ENCODE results near the gene MRPS18B.
"Not testable (repeated sequence)": the region's sequence is repeated elsewhere in the genome, so short reads cannot be mapped to it uniquely, and the experiment has no call there.

The MRPS18B gene

GRCh38 chr6:30590509-30590908 is 27.1 kb upstream of the MRPS18B start:
- Histone ChIP-seq H3K9me3 (ENCODE audit: control insufficient read depth, low read length) (no peaks in the 10 kb centered on the region), H3K4me1 (ENCODE audit: control insufficient read depth, insufficient read depth, low read length, poor library complexity, severe bottlenecking) (no peaks in the 10 kb centered on the region), H3K4me3 (ENCODE audit: extremely low read depth, insufficient read depth, low read length, poor library complexity, severe bottlenecking) (no peak overlapping the region), H3K27ac (ENCODE audit: low read depth, low read length, severe bottlenecking) (no peak overlapping the region), H3K36me3 (ENCODE audit: control insufficient read depth, insufficient read depth, low read length) (peaks cover 83% of the 10 kb centered on the region)
- WGBS, 2 experiments (ENCODE audit: insufficient coverage in 2 of 2), result 93 to 97% methylated on average over 5 to 8 of the region's 8 CpGs

GRCh38 chr6:30591008-30591407 is 26.6 kb upstream of the MRPS18B start:
- no peaks in the 10 kb centered on the region for H3K4me1 ChIP-seq (ENCODE audit: control insufficient read depth, insufficient read depth, low read length, poor library complexity, severe bottlenecking)
- peaks cover 78% of the 10 kb centered on the region for H3K36me3 ChIP-seq (ENCODE audit: control insufficient read depth, insufficient read depth, low read length)
- no CpG with 5 or more reads among the region's 1 CpG for WGBS, 2 experiments (ENCODE audit: insufficient coverage in 2 of 2)
- H3K9me3 ChIP-seq (ENCODE audit: control insufficient read depth, low read length), result no peaks in the 10 kb centered on the region
- no peak overlapping the region for H3K27ac ChIP-seq (ENCODE audit: low read depth, low read length, severe bottlenecking)
- H3K4me3 ChIP-seq (ENCODE audit: extremely low read depth, insufficient read depth, low read length, poor library complexity, severe bottlenecking), result no peak overlapping the region

GRCh38 chr6:30592287-30592686 is 25.4 kb upstream of the MRPS18B start:
- Histone ChIP-seq H3K36me3 (ENCODE audit: control insufficient read depth, insufficient read depth, low read length) (peaks cover 70% of the 10 kb centered on the region), H3K4me1 (ENCODE audit: control insufficient read depth, insufficient read depth, low read length, poor library complexity, severe bottlenecking) (no peaks in the 10 kb centered on the region), H3K27ac (ENCODE audit: low read depth, low read length, severe bottlenecking) (no peak overlapping the region), H3K9me3 (ENCODE audit: control insufficient read depth, low read length) (no peaks in the 10 kb centered on the region), H3K4me3 (ENCODE audit: extremely low read depth, insufficient read depth, low read length, poor library complexity, severe bottlenecking) (no peak overlapping the region)
- no CpG with 5 or more reads among the region's 1 CpG for WGBS, 2 experiments (ENCODE audit: insufficient coverage in 2 of 2)

GRCh38 chr6:30597315-30598144 is 20.1 kb upstream of the MRPS18B start:
- not testable (repeated sequence) for H3K4me3 ChIP-seq (ENCODE audit: extremely low read depth, insufficient read depth, low read length, poor library complexity, severe bottlenecking); H3K4me1 ChIP-seq (ENCODE audit: control insufficient read depth, insufficient read depth, low read length, poor library complexity, severe bottlenecking); H3K9me3 ChIP-seq (ENCODE audit: control insufficient read depth, low read length); H3K27ac ChIP-seq (ENCODE audit: low read depth, low read length, severe bottlenecking)
- H3K36me3 ChIP-seq (ENCODE audit: control insufficient read depth, insufficient read depth, low read length), result peaks cover 49% of the 10 kb centered on the region
- WGBS, 2 experiments (ENCODE audit: insufficient coverage in 2 of 2), result 69 to 84% methylated on average over 5 to 11 of the region's 15 CpGs

GRCh38 chr6:30598912-30599624 is 18.6 kb upstream of the MRPS18B start:
- WGBS, 2 experiments (ENCODE audit: insufficient coverage in 2 of 2), result 95% methylated on average over 10 of the region's 12 CpGs
- no peak overlapping the region for H3K4me3 ChIP-seq (ENCODE audit: extremely low read depth, insufficient read depth, low read length, poor library complexity, severe bottlenecking)
- H3K27ac ChIP-seq (ENCODE audit: low read depth, low read length, severe bottlenecking), result peak overlapping the region; percentile 50
- H3K4me1 ChIP-seq (ENCODE audit: control insufficient read depth, insufficient read depth, low read length, poor library complexity, severe bottlenecking), result no peaks in the 10 kb centered on the region
- H3K36me3 ChIP-seq (ENCODE audit: control insufficient read depth, insufficient read depth, low read length), result peaks cover 57% of the 10 kb centered on the region
- no peaks in the 10 kb centered on the region for H3K9me3 ChIP-seq (ENCODE audit: control insufficient read depth, low read length)

- 92 to 97% methylated on average over 11 to 13 of the region's 13 CpGs for WGBS, 2 experiments (ENCODE audit: insufficient coverage in 2 of 2)
Observed at GRCh38 chr6:30599625-30600324, 17.9 kb upstream of the MRPS18B start.

GRCh38 chr6:30600451-30600961 is 17.1 kb upstream of the MRPS18B start:
- peak overlapping the region; percentile 3 for H3K27ac ChIP-seq (ENCODE audit: low read depth, low read length, severe bottlenecking)
- WGBS, 2 experiments (ENCODE audit: insufficient coverage in 2 of 2), result 98 to 100% methylated on average over 10 of the region's 10 CpGs
- H3K9me3 ChIP-seq (ENCODE audit: control insufficient read depth, low read length), result no peaks in the 10 kb centered on the region
- H3K4me3 ChIP-seq (ENCODE audit: extremely low read depth, insufficient read depth, low read length, poor library complexity, severe bottlenecking), result no peak overlapping the region
- peaks cover 64% of the 10 kb centered on the region for H3K36me3 ChIP-seq (ENCODE audit: control insufficient read depth, insufficient read depth, low read length)
- H3K4me1 ChIP-seq (ENCODE audit: control insufficient read depth, insufficient read depth, low read length, poor library complexity, severe bottlenecking), result no peaks in the 10 kb centered on the region

More at GRCh38 chr6:30599625-30600324, 17.9 kb upstream of the MRPS18B start:
- peak overlapping the region; percentile 50 for H3K27ac ChIP-seq (ENCODE audit: low read depth, low read length, severe bottlenecking)
- peaks cover 57% of the 10 kb centered on the region for H3K36me3 ChIP-seq (ENCODE audit: control insufficient read depth, insufficient read depth, low read length)
- no peaks in the 10 kb centered on the region for H3K9me3 ChIP-seq (ENCODE audit: control insufficient read depth, low read length)
- H3K4me1 ChIP-seq (ENCODE audit: control insufficient read depth, insufficient read depth, low read length, poor library complexity, severe bottlenecking), result no peaks in the 10 kb centered on the region
- no peak overlapping the region for H3K4me3 ChIP-seq (ENCODE audit: extremely low read depth, insufficient read depth, low read length, poor library complexity, severe bottlenecking)

- WGBS, 2 experiments (ENCODE audit: insufficient coverage in 2 of 2), result 99 to 100% methylated on average over 6 of the region's 6 CpGs
- H3K4me1 ChIP-seq (ENCODE audit: control insufficient read depth, insufficient read depth, low read length, poor library complexity, severe bottlenecking), result no peaks in the 10 kb centered on the region
- H3K9me3 ChIP-seq (ENCODE audit: control insufficient read depth, low read length), result no peaks in the 10 kb centered on the region
- no peak overlapping the region for H3K4me3 ChIP-seq (ENCODE audit: extremely low read depth, insufficient read depth, low read length, poor library complexity, severe bottlenecking)
- peaks cover 74% of the 10 kb centered on the region for H3K36me3 ChIP-seq (ENCODE audit: control insufficient read depth, insufficient read depth, low read length)
- peak overlapping the region; percentile 23 for H3K27ac ChIP-seq (ENCODE audit: low read depth, low read length, severe bottlenecking)
Observed at GRCh38 chr6:30601436-30601814, 16.2 kb upstream of the MRPS18B start.

- peaks cover 77% of the 10 kb centered on the region for H3K36me3 ChIP-seq (ENCODE audit: control insufficient read depth, insufficient read depth, low read length)
- H3K27ac ChIP-seq (ENCODE audit: low read depth, low read length, severe bottlenecking), result no peak overlapping the region
- no peak overlapping the region for H3K4me3 ChIP-seq (ENCODE audit: extremely low read depth, insufficient read depth, low read length, poor library complexity, severe bottlenecking)
- H3K4me1 ChIP-seq (ENCODE audit: control insufficient read depth, insufficient read depth, low read length, poor library complexity, severe bottlenecking), result no peaks in the 10 kb centered on the region
- 95 to 98% methylated on average over 24 to 26 of the region's 39 CpGs for WGBS, 2 experiments (ENCODE audit: insufficient coverage in 2 of 2)
- no peaks in the 10 kb centered on the region for H3K9me3 ChIP-seq (ENCODE audit: control insufficient read depth, low read length)
Observed at GRCh38 chr6:30601815-30602641, 15.6 kb upstream of the MRPS18B start.

- no peak overlapping the region for H3K27ac ChIP-seq (ENCODE audit: low read depth, low read length, severe bottlenecking)
- WGBS, 2 experiments (ENCODE audit: insufficient coverage in 2 of 2), result 96 to 97% methylated on average over 10 to 13 of the region's 13 CpGs
- no peaks in the 10 kb centered on the region for H3K4me1 ChIP-seq (ENCODE audit: control insufficient read depth, insufficient read depth, low read length, poor library complexity, severe bottlenecking)
- no peak overlapping the region for H3K4me3 ChIP-seq (ENCODE audit: extremely low read depth, insufficient read depth, low read length, poor library complexity, severe bottlenecking)
- peaks cover 95% of the 10 kb centered on the region for H3K36me3 ChIP-seq (ENCODE audit: control insufficient read depth, insufficient read depth, low read length)
- H3K9me3 ChIP-seq (ENCODE audit: control insufficient read depth, low read length), result no peaks in the 10 kb centered on the region
Observed at GRCh38 chr6:30603961-30604360, 13.7 kb upstream of the MRPS18B start.

All from mesodermal cell (in vitro differentiated cells).